Neural progenitor cell (in vitro differentiated cells): ENCODE data around the gene EIF5. TPM values are rescaled to one million over a fixed set of nuclear protein-coding genes. Genes with fewer than 3 reads are reported as not detected.

Experiments used
- DNase-seq: peaks from one replicate; pipeline ENCODE4 v3.0.0-alpha.2; 2016; ENCODE audit warnings: low spot score
- H2AFZ ChIP-seq: fragments of 200-600 bp; sonication (generic); replicated peaks from 2 replicates; pipeline ENCODE4 v1.6.1; 2016; ENCODE audit warnings: antibody characterized with exemption
- H3F3A ChIP-seq: fragments of 200-600 bp; sonication (generic); 2 replicates; pipeline ENCODE4 v1.6.1; 2016; ENCODE audit warnings: antibody characterized with exemption, low read depth
- H3K27ac ChIP-seq: fragments of 200-600 bp; sonication (generic); 2 replicates; pipeline ENCODE4 v1.5.1; 2016; ENCODE audit warnings: mild to moderate bottlenecking
- H3K27me3 ChIP-seq: fragments of 200-600 bp; sonication (generic); 2 replicates; pipeline ENCODE4 v1.6.1; 2016; ENCODE audit warnings: mild to moderate bottlenecking, moderate library complexity
- H3K36me3 ChIP-seq: fragments of 200-600 bp; sonication (generic); 2 replicates; pipeline ENCODE4 v1.5.1; 2016
- H3K4me1 ChIP-seq: fragments of 200-600 bp; sonication (generic); 2 replicates; pipeline ENCODE4 v1.6.1; 2016; ENCODE audit warnings: mixed run types
- H3K4me2 ChIP-seq: fragments of 200-600 bp; sonication (generic); 2 replicates; pipeline ENCODE4 v1.6.1; 2016
- H3K4me3 ChIP-seq: fragments of 200-600 bp; sonication (generic); 2 replicates; pipeline ENCODE4 v1.5.1; 2016
- H3K79me2 ChIP-seq: fragments of 200-600 bp; sonication (generic); 2 replicates; pipeline ENCODE4 v1.6.1; 2016; ENCODE audit warnings: low read depth
- H3K9ac ChIP-seq: fragments of 200-600 bp; sonication (generic); 2 replicates; pipeline ENCODE4 v1.6.1; 2016
- H3K9me3 ChIP-seq: fragments of 200-600 bp; sonication (generic); 2 replicates; pipeline ENCODE4 v1.5.1; 2016; ENCODE audit warnings: low read depth
- H4K20me1 ChIP-seq: fragments of 200-600 bp; sonication (generic); 2 replicates; pipeline ENCODE4 v1.6.1; 2016; ENCODE audit warnings: low read depth
- H3K27ac Mint-ChIP-seq: 3 replicates; pipeline ENCODE4 v1.8.0; 2021; ENCODE audit warnings: mixed read lengths
- H3K27me3 Mint-ChIP-seq: 2 replicates; pipeline ENCODE4 v1.8.0; 2022; ENCODE audit warnings: low read depth, mild to moderate bottlenecking, inconsistent platforms, moderate library complexity, mixed read lengths; ENCODE audit not compliant: insufficient read depth
- H3K36me3 Mint-ChIP-seq: 3 replicates; pipeline ENCODE4 v1.8.0; 2021; ENCODE audit warnings: mixed read lengths
- H3K4me1 Mint-ChIP-seq: 3 replicates; pipeline ENCODE4 v1.8.0; 2021; ENCODE audit warnings: mixed read lengths
- H3K4me3 Mint-ChIP-seq: 3 replicates; pipeline ENCODE4 v1.8.0; 2021; ENCODE audit warnings: mild to moderate bottlenecking, moderate library complexity, mixed read lengths
- H3K9me3 Mint-ChIP-seq: 3 replicates; pipeline ENCODE4 v1.8.0; 2020; ENCODE audit warnings: mixed read lengths
- CTCF ChIP-seq: fragments of 200-600 bp; sonication (generic); IDR thresholded peaks from 2 replicates; pipeline ENCODE4 v1.5.1; 2017; ENCODE audit warnings: antibody characterized with exemption, mild to moderate bottlenecking
- EZH2 ChIP-seq: fragments of 200-600 bp; sonication (generic); IDR thresholded peaks from 2 replicates; pipeline ENCODE4 v1.6.1; 2017; ENCODE audit warnings: antibody characterized with exemption, mild to moderate bottlenecking, moderate library complexity
- EZH2phosphoT487 ChIP-seq: fragments of 200-600 bp; sonication (generic); IDR thresholded peaks from 2 replicates; pipeline ENCODE4 v1.6.1; 2017; ENCODE audit warnings: antibody characterized with exemption
- total RNA-seq: library from RNA; depleted of rRNA; stranded (reverse); fragments of >200 nt; gene quantifications from 2 replicates; pipeline ENCODE4 v1.2.3, GENCODE V29; 2015; ENCODE audit warnings: low replicate concordance

The EIF5 gene
- total RNA-seq, 1 donor from 2014 or later, result 216 TPM

- Mint-ChIP-seq H3K9me3 (no peaks in the 10 kb centered on the region), H3K4me1 (peaks cover 5% of the 10 kb centered on the region), H3K4me3 (no peak overlapping the region), H3K27ac (no peak overlapping the region), H3K36me3 (no peaks in the 10 kb centered on the region), H3K27me3 (peaks cover 5% of the 10 kb centered on the region)
- no peaks in the 10 kb centered on the region for H4K20me1 ChIP-seq
- H3K9ac ChIP-seq, result no peak overlapping the region
- no peaks in the 10 kb centered on the region for H3K79me2 ChIP-seq
- H3K27ac ChIP-seq, result no peak overlapping the region
- TF ChIP-seq EZH2phosphoT487, result no peak
- no peak for TF ChIP-seq EZH2
- no peak for TF ChIP-seq CTCF
- DNase-seq, result no peak
- H3K36me3 ChIP-seq, result no peaks in the 10 kb centered on the region
- no peaks in the 10 kb centered on the region for H3K9me3 ChIP-seq
- no peak overlapping the region for H2AFZ ChIP-seq
- no peak overlapping the region for H3K4me2 ChIP-seq
- H3K27me3 ChIP-seq, result no peaks in the 10 kb centered on the region
- peaks cover 5% of the 10 kb centered on the region for H3K4me1 ChIP-seq
- H3F3A ChIP-seq, result no peaks in the 10 kb centered on the region
- H3K4me3 ChIP-seq, result no peak overlapping the region
Measured at GRCh38 chr14:103318750-103319419, 15.2 kb upstream of the EIF5 start.

GRCh38 chr14:103319422-103319821, 14.6 kb upstream of the EIF5 start:
- H3K4me1 Mint-ChIP-seq, result peaks cover 5% of the 10 kb centered on the region
- H3K79me2 ChIP-seq, result no peaks in the 10 kb centered on the region
- H3K4me2 ChIP-seq, result no peak overlapping the region
- H3K4me1 ChIP-seq, result peaks cover 5% of the 10 kb centered on the region
- H3K9ac ChIP-seq, result no peak overlapping the region
- no peak overlapping the region for H2AFZ ChIP-seq
- no peaks in the 10 kb centered on the region for H3K27me3 ChIP-seq
- H4K20me1 ChIP-seq, result no peaks in the 10 kb centered on the region
- no peak for DNase-seq
- no peak overlapping the region for H3K27ac Mint-ChIP-seq
- no peaks in the 10 kb centered on the region for H3K9me3 ChIP-seq
- H3K27ac ChIP-seq, result no peak overlapping the region
- H3K4me3 ChIP-seq, result no peak overlapping the region
- no peaks in the 10 kb centered on the region for H3K36me3 ChIP-seq
- peaks cover 5% of the 10 kb centered on the region for H3K27me3 Mint-ChIP-seq
- H3K9me3 Mint-ChIP-seq, result no peaks in the 10 kb centered on the region
- TF ChIP-seq EZH2 (no peak), EZH2phosphoT487 (no peak), CTCF (no peak)
- H3K36me3 Mint-ChIP-seq, result no peaks in the 10 kb centered on the region
- H3F3A ChIP-seq, result no peaks in the 10 kb centered on the region
- H3K4me3 Mint-ChIP-seq, result no peak overlapping the region

GRCh38 chr14:103326078-103326477, 8.0 kb upstream of the EIF5 start:
- no peak overlapping the region for H2AFZ ChIP-seq
- Mint-ChIP-seq H3K9me3 (no peaks in the 10 kb centered on the region), H3K4me3 (peak overlapping the region; percentile 5), H3K4me1 (peaks cover 4% of the 10 kb centered on the region), H3K27me3 (peaks cover 8% of the 10 kb centered on the region), H3K27ac (no peak overlapping the region), H3K36me3 (no peaks in the 10 kb centered on the region)
- H3K4me2 ChIP-seq, result no peak overlapping the region
- H3K9ac ChIP-seq, result no peak overlapping the region
- H3K9me3 ChIP-seq, result no peaks in the 10 kb centered on the region
- no peaks in the 10 kb centered on the region for H4K20me1 ChIP-seq
- no peak overlapping the region for H3K27ac ChIP-seq
- no peak for DNase-seq
- H3K27me3 ChIP-seq, result no peaks in the 10 kb centered on the region
- H3K36me3 ChIP-seq, result no peaks in the 10 kb centered on the region
- no peaks in the 10 kb centered on the region for H3K79me2 ChIP-seq
- H3K4me1 ChIP-seq, result no peaks in the 10 kb centered on the region
- no peak overlapping the region for H3K4me3 ChIP-seq
- TF ChIP-seq CTCF (no peak), EZH2 (no peak), EZH2phosphoT487 (no peak)
- no peaks in the 10 kb centered on the region for H3F3A ChIP-seq
